GM19351 (cell line): ENCODE results near the gene SH3PXD2A.

ENCODE experiments used
- ATAC-seq: cut with Tn5 transposase; IDR thresholded peaks from one replicate; pipeline ENCODE4 v1.9.1; 2021; ENCODE audit warnings: mild to moderate bottlenecking, moderate library complexity; ENCODE audit not compliant: unreplicated experiment

The SH3PXD2A gene

DNA sequence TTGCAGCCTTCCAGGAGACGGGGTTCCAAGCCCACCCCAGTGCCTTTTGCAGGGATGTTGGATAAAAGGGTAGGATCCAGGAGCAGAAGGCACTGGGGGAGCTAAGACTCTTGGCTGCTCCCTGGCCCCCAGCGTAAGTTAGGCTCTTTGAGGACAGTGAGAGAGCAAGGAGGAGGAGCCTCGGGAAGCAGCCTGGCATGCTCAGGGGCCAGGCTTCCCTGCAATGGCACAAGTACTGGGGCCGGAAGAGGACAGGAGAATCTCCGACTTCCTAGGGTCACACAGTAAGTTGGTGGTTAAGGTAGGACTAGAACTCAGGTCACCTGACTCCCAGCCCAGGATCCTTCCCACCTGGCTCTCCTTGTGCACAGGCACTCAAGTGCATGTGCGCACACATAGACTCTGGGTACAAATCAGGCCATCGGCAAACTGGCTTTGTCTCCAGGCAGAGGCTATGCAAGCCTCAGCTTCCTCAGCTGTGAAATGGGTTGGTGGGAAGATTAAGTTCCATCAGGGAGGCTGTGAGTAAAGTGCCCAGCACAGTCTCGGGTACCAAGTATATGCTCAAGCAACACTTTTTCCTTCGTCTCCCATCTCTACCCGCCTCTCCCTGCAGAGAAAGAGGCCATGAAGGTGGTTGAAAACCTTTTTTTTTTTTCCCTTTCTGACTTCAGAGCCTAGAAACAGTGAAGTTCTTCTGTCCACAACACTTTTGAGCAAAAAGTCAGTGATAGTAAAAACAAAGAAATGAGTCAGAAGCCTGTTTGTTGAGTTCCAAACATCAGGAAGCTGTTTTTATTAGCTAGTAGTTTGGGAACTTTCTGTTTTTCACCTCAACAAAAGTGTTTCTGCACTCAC is 282.8 kb downstream of the SH3PXD2A start:
- no peak for ATAC-seq

DNA sequence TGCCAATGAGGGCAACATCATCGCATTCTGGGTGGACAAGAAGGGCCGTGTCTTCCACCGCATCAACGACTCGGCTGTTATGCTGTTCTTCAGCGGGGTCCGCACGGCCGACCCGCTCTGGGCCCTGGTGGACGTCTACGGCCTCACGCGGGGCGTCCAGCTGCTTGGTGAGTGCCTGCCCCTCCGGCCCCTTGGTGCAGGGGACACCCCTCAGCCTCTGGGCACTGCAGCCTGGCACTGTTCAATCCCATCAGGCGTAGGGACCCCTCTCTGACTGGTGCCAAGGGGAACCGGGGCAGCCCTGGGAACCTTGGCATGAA is 283.8 kb downstream of the SH3PXD2A start:
- no peak for ATAC-seq

GRCh38 chr10:103570844-103571655 is 284.3 kb downstream of the SH3PXD2A start:
- ATAC-seq = no peak

DNA sequence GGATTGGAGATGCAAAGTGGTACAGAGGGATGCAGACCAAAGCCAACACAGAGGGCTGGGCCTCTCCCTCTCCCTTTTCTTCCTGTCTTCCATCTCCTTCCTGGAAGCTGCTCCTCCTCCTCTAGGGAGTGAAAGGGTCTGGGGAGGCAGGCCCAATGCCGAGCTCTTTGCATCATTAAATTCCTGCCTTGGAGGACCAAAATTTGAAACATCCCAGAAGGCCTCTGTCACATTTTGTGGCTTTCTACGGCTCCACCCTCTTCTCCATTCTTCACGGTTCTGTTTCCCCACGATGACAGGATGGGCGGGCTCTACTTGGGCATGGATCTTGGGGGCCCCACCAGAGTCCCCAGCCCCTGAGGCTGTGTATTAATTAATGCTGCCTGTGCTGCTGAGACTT is 285.5 kb downstream of the SH3PXD2A start:
- ATAC-seq = no peak

DNA sequence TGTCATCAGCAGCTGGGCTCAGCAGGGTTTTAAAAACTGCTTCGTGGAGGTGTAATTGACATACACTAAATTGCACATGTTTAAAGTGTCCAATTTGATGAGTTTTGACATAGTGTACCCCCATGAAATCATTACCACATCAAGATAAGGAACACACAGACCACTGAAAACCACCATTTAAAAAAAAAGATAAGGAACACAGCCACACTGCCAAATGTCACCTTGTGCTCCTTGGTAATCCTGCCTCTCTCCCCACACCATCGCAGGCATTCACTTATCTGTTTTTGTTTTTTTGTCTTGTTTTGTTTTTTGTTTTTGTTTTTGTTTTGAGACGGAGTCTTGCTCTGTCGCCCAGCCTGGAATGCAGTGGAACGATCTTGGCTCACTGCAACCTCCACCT is 286.9 kb downstream of the SH3PXD2A start:
- no peak for ATAC-seq

DNA sequence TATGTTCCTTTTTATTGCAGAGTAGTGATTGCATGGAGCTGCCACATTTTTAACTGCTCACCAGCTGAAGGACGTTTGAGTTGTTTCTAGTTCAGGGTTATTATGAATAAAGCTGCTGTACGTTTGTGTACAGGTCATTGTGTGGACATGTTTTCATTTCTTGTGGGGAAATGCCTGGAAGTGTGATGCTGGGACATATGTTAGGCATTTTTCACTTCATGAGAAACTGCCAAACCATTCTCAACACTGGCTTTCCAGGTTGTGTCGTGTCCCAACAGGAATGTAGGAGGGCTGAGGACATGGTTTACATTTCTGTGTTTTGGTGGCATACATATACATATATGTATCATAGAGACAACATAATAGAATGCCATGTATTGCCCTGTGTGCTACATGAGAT is 288.8 kb downstream of the SH3PXD2A start:
- ATAC-seq = no peak

DNA sequence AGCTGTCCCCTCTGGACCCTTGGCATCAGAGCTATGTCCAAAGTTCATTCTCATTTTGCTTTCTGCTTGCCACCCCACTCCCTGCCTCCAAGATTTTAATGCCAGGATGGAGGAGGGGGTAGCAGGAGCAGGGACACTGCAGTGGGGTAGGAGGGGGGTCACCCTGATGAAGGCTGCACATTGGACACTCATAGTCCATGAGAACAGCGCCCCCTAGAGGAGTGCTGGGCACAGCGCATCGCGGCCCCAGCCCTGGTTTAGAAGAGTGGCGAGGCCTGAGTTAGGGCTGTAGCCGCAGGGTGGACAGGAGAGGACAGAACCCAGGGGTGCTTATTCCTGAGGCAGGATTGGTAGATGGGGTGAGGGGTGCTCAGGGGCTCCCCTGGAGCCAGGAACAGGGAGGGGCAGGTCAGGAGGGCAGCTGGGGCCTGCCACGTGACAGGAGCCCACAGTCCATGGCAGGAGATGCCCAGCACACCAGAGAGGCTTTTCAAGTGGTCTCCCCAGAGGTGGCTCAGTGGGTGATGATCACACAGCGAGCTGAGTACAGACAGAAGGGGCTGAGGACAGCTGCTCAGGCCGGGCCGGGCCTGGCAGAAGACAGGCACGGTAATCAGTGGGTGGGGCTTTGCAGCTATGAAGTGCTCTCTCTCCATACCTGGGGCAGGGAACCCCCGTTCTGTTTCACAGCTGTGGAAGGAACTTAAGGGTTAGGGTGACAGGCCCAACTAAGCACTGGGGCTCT is 290.4 kb downstream of the SH3PXD2A start:
- no peak for ATAC-seq

GRCh38 chr10:103564116-103564501 is 291.3 kb downstream of the SH3PXD2A start:
- ATAC-seq = no peak

DNA sequence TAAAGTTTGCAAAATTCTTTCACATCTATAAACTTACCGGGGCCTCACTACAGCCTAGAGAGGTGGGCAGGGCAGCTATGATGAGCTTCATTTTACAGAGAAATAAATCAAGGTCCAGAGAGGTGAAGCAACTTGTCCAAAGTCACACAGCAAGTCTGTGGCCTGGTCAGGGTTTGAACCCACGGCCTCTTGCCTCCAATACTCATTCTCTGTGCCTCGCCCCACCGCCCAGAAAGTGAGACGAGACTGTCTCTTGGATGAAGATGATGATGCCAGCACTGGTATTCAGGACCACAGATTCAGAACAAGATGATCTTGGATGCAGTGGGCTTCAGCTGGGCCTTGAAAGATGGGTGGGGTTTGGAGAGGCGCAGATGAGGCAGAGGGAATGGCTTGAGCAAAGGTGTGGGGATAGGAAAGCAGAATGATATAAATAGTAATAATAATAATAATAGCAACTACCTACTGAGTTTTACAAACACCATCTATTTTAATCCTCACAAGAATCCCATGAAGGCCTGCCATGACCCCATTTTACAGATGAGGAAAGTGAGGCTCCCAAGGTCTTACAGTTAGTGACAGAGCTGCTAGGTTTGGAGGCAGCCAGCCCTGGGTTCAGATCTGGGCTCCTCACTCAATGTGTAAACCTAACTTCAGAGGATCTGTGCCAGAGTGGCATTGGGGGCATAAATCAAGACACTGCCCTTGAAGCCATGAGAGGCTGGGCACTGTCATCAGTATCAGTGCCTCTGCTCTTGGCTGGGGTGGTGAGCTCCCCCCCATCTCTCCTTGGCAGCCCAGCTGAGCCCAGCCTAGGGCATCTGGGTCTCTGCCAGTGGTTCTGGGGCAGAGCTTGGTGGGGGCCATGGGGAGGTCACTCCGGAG is 291.9 kb downstream of the SH3PXD2A start:
- ATAC-seq = no peak

DNA sequence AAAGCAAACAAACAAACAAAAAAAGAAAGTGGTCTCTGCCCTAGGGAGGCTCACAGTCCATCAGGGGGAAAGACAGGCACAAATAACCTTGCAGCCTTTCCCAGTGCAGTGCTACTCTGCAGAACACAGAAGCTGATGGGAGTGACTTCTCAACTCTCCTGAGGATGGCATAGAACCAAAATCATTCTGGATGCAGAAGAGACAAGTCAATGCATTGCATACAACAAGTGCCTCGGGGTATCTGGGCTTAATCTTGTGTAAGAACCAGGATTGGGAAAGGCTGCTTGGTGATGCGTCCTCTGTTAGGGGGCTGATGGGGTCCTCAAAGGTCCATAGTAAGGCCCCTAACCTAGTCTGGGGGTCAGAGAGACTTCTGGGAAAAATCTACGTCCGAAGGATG is 293.0 kb downstream of the SH3PXD2A start:
- no peak for ATAC-seq

GRCh38 chr10:103560886-103561285 is 294.5 kb downstream of the SH3PXD2A start:
- ATAC-seq = no peak

DNA sequence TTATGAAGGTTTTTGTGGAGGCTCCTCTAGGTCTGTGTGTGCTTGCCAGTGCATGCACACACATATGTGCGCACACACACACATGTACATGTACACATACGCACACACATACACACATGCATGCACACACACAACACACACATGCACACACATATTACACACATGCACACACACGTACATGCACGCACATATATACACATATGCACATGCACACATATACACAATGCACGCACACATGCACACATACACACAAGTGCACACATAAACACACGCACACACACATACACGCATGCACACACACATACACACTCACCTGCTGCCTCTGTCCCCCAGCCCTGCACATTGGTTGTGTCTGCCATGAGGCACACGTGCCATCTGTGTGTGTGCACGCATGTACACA is 295.6 kb downstream of the SH3PXD2A start:
- no peak for ATAC-seq

DNA sequence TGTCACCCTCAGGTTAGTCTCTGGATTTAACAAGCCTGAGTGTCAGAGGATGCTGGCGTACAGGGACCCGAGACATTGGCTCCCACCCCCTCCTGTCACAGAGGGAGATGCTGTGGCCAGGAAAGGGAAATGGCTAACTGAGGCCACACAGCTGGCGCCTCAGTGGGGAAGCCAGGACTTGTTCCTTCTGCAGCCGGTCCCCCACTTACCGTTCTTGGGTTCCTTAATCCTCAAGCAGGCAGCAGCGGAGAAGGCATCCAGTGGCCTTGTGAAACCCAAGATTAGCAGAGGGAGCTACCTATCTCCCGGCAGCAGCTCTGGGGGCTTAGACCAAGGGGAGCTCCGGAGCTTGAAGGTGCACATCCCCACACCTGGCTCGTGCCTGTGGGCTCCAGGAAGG is 296.5 kb downstream of the SH3PXD2A start:
- no peak for ATAC-seq

DNA sequence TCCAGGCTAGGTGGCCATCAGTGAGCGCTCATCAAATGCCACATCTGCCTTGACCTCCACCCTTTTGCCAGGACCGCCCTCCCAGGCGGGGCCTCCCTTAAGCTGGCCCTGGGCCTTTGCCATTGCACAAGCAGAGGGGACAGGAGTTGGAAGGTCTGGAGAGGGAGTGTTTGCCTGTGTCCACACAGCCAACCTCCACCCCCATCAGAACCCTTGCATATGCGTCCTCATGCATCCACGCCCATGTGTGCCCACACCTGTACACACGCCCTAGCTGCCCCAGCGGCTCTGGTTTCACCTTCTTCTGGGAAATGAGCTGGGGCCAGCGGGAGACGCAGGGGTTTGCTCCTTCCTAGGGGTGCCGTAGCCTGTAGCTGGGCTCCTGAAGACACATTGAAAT is 297.9 kb downstream of the SH3PXD2A start:
- no peak for ATAC-seq

DNA sequence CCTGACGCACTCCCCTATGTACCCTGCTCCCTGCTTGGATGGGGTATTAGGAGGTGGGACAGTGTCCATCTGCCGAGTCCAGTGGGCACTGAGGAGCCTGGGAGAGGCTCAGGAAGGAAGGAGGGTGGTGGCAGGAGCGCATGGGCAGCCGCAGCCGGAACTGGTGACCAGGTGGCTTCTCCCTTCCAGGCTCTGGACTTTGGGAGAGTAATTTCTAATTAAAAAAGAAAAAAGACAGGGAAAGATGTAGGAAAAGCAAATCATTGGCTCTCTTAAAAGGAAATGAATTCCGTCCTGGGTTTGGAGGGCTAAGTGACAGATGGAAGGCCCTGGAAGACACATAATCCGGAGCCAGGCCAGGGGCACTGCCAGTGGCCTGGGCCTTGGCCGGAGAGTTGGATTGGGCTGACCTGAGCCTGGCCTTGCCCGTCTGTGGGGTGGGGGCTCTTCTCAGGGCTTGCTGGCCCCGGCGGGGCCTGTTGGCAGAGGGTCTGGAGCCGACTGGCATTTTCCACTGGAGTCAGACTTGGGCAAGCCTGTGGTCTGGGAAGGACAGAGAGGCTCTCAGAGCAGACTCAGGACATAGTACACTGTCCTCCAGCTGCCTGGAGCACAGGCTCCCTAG is 298.9 kb downstream of the SH3PXD2A start:
- no peak for ATAC-seq

- no peak for ATAC-seq
These were observed 299.7 kb downstream of the SH3PXD2A start for GRCh38 chr10:103555712-103556111.

GRCh38 chr10:103555325-103555649 is 300.1 kb downstream of the SH3PXD2A start:
- no peak for ATAC-seq

DNA sequence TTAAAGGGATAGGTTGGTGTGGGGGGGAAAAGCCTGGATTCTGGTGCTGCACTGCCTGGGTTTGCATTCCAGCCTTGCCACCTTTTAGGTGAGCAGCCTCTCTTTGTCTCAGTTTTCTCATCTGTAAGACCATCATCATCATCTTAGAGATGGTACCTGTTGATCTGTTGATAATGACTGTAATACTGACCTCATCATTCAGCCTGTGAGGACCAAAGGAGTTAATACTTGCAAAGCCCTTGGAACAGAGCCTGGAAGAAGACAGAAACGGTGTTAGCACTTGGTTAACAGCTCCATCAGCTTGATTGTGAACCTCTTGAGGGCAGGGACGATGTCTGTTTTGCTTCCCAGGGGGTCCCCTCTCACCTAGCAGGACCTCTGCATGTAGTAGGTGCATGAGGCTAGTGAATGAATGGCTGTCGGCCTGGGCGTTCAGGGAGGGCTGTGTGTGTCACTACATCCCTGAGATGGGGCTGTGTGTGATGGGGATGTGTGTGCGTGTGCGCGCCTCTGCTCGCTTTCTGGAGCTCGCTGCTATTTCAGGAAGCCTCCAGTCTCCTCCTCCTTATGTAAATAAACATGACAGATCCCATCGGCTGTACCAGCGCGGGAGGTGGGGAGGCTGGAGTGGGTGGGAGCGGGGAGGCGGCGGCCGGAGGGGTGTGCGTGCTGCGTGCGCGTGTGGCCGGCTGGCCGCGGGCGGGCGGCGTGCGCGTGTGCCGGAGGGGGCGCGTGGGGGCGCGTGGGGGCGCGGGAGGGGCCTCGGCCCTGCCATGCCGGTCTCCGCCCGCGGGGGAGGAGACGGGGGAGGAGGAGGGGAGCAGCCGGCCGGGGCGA is 300.7 kb downstream of the SH3PXD2A start:
- ATAC-seq = no peak

DNA sequence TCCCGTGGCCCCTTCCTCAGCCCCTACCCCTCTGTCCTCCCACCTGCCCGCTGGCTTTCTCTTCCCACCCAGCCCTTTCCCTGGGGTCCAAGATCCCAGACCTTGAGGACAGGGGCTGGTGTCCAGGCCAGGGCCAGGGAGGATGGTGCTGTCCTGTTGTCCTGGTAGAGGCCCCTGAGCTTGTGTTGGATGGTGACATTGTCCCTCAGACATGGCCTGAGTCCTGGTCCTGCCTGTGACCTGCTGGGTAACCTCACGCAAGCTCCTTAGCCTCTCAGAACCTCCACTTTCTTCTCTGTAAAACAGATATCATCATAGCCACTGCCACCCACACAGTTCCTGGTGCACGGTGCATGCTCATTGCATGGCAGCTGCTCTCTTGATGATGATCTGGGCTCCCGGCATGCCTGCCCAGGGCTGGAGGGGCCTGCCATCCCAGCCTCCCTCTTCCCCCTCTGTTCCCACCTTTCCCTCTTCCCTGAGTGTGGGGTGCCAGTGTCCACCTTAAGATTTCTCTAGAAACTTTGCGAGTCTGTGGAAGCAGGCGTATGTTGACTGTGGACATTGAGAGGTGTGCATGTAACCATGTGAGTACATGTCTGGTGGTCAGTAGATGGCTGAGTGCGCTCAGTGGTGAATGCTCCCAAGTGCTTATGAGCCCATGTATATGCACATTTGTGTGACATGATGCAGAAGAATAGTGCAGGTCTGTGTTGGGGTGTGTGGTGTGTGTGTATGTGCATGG is 301.5 kb downstream of the SH3PXD2A start:
- ATAC-seq = peak; percentile 61
